ENCODE results near the gene FBXO36. TPM values are rescaled to one million over a fixed set of nuclear protein-coding genes. Genes with fewer than 3 reads are reported as not detected.

Gene FBXO36
- total RNA-seq, 1 experiment from 2014 or later = 3.8 TPM

DNA sequence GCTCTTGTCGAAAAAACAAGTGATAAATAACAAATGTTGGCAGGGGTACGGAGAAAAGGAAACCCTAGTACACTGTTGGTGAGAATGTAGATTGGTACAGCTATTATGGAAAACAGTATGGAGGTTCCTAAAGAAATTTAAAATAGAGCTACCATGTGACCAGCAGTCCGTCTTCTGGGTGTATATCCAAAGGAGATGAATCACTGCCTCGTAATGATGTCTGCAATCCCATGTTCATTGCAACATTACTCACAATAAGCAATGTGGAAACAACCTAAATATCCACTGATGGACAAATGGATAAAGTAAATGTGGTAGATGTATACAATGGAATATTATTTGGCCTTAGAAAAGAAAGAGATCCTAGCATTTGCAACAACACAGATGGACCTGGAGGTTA, 95.8 kb downstream of the FBXO36 start:
- Histone ChIP-seq H3K27ac (ENCODE audit: low read depth, low read length) (no peak overlapping the region), H3K4me2 (ENCODE audit: low read length) (no peak overlapping the region), H3K79me2 (ENCODE audit: insufficient read depth, low read length) (no peaks in the 10 kb centered on the region), H3K9me2 (ENCODE audit: insufficient read depth) (no peaks in the 10 kb centered on the region), H3K4me1 (ENCODE audit: control insufficient read depth in 1 of 2, insufficient read depth in 2 of 2, low read length in 2 of 2) (no peaks in the 10 kb centered on the region), H3K27me3 (ENCODE audit: insufficient read depth, low read length) (no peaks in the 10 kb centered on the region), H2AFZ (ENCODE audit: low read depth, low read length, poor library complexity, severe bottlenecking) (no peak overlapping the region), H3K9ac (ENCODE audit: low read length) (no peak overlapping the region), H3K9me3 (ENCODE audit: control insufficient read depth in 1 of 2, insufficient read depth in 1 of 2, low read depth in 1 of 2, low read length in 2 of 2) (no peaks in the 10 kb centered on the region), H4K20me1 (ENCODE audit: insufficient read depth) (no peaks in the 10 kb centered on the region), H3K4me3 (replicated peaks in 1 of 2; ENCODE audit: low read depth in 1 of 2, low read length in 2 of 2) (no peak overlapping the region), H3K36me3 (ENCODE audit: control insufficient read depth in 1 of 2, insufficient read depth in 2 of 2, low read length in 2 of 2) (no peaks in the 10 kb centered on the region)
- ATAC-seq = no peak
- intact Hi-C loops (cut with micrococcal nuclease) = no loop called here
- DNase-seq (ENCODE audit: low read depth, low spot score) = no peak
- TF ChIP-seq CEBPB (IDR thresholded peaks at IDR 0.05; ENCODE audit: low read depth) (no peak), YY1 (IDR thresholded peaks at IDR 0.05; ENCODE audit: extremely low read depth, insufficient replicate concordance, low read depth, low read length) (no peak), EZH2phosphoT487 (IDR thresholded peaks at IDR 0.05; ENCODE audit: borderline replicate concordance) (no peak)
- POLR2A ChIA-PET = no interaction called here
- RAD21 ChIA-PET (ENCODE audit: low non-redundant PET in 1 of 2, low total read pairs in 2 of 2, uncharacterized antibody in 2 of 2, unreplicated experiment in 2 of 2) = no interaction called here
- no TSS peak for BruUV-seq (replicated peaks)
- CTCF ChIA-PET = no interaction called here

DNA sequence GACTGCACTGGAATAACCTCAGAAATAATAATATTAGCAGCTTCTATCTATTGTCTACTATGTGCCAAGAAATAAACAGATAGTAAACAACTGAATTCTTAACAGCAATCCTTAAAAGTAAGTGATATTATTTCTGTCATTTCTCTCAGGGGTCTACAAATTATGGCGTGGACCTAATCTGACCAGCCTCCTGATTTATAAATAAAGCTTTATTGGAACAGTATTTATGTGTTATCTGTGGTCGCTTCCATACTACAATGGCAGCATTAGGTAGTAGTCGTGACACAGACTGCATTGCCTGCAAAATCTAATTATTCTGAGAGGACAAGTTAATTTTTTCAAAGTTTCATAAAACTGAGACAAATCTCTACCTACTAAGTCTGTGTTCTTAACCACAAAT, 97.4 kb downstream of the FBXO36 start:
- ChIA-PET POLR2A (no interaction called here), CTCF (no interaction called here), RAD21 (ENCODE audit: low non-redundant PET in 1 of 2, low total read pairs in 2 of 2, uncharacterized antibody in 2 of 2, unreplicated experiment in 2 of 2) (no interaction called here)
- intact Hi-C loops (cut with micrococcal nuclease) = no loop called here
- no peaks in the 10 kb centered on the region for H3K36me3 ChIP-seq (ENCODE audit: control insufficient read depth in 1 of 2, insufficient read depth in 2 of 2, low read length in 2 of 2)
- H3K4me2 ChIP-seq (ENCODE audit: low read length) = no peak overlapping the region
- ATAC-seq = no peak
- BruUV-seq (replicated peaks) = no TSS peak
- H3K9ac ChIP-seq (ENCODE audit: low read length) = no peak overlapping the region
- H3K4me3 ChIP-seq (replicated peaks in 1 of 2; ENCODE audit: low read depth in 1 of 2, low read length in 2 of 2) = no peak overlapping the region
- no peak overlapping the region for H3K27ac ChIP-seq (ENCODE audit: low read depth, low read length)
- H3K27me3 ChIP-seq (ENCODE audit: insufficient read depth, low read length) = no peaks in the 10 kb centered on the region
- no peaks in the 10 kb centered on the region for H4K20me1 ChIP-seq (ENCODE audit: insufficient read depth)
- H2AFZ ChIP-seq (ENCODE audit: low read depth, low read length, poor library complexity, severe bottlenecking) = no peak overlapping the region
- no peaks in the 10 kb centered on the region for H3K79me2 ChIP-seq (ENCODE audit: insufficient read depth, low read length)
- TF ChIP-seq EZH2phosphoT487 (IDR thresholded peaks at IDR 0.05; ENCODE audit: borderline replicate concordance) = no peak
- no peak for TF ChIP-seq FOSL1 (IDR thresholded peaks at IDR 0.05; ENCODE audit: low read depth)
- no peak for TF ChIP-seq POLR2AphosphoS5 (IDR thresholded peaks at IDR 0.05; ENCODE audit: low read depth, low read length)
- no peak for TF ChIP-seq ZNF274 (IDR thresholded peaks at IDR 0.05; ENCODE audit: low read depth, low read length)
- no peaks in the 10 kb centered on the region for H3K9me3 ChIP-seq (ENCODE audit: control insufficient read depth in 1 of 2, insufficient read depth in 1 of 2, low read depth in 1 of 2, low read length in 2 of 2)
- no peaks in the 10 kb centered on the region for H3K4me1 ChIP-seq (ENCODE audit: control insufficient read depth in 1 of 2, insufficient read depth in 2 of 2, low read length in 2 of 2)
- no peak for DNase-seq (ENCODE audit: low read depth, low spot score)
- no peaks in the 10 kb centered on the region for H3K9me2 ChIP-seq (ENCODE audit: insufficient read depth)

Measured in HCT116 (cell line).